Bronchial epithelial cell (primary cell): ENCODE measurements around the gene WDR86. TPM values are rescaled to one million over a fixed set of nuclear protein-coding genes. Genes with fewer than 3 reads are reported as not detected.

Experiments
- DNase-seq: peaks from one replicate; pipeline ENCODE4 v3.0.0-alpha.2; 2010; ENCODE audit warnings: low read depth
- FAIRE-seq: peaks from 2 replicates; lab custom pipeline; 2011; peaks lifted over from hg19 to GRCh38; lab: Jason Lieb, UNC
- H3K27me3 ChIP-seq: 2 replicates; pipeline ENCODE4 v1.5.1; 2011; ENCODE audit warnings: low read length; ENCODE audit not compliant: control insufficient read depth, insufficient read depth
- H3K36me3 ChIP-seq: 2 replicates; pipeline ENCODE4 v1.5.1; 2011; ENCODE audit warnings: low read length; ENCODE audit not compliant: control insufficient read depth, insufficient read depth
- H3K4me3 ChIP-seq: 2 replicates; pipeline ENCODE4 v1.5.1; 2011; ENCODE audit warnings: mild to moderate bottlenecking, low read depth, low read length, control low read depth
- total RNA-seq: library from RNA; depleted of rRNA; stranded (reverse); fragments of >200 nt; gene quantifications from 2 replicates; pipeline ENCODE4 v1.2.1, GENCODE V29; 2014
- TF ChIP-seq, protein P1 (sequence below): IDR thresholded peaks from 2 replicates; pipeline ENCODE4 v1.5.1; 2011; ENCODE audit warnings: mild to moderate bottlenecking, moderate library complexity, low read length, control low read depth, inconsistent platforms; ENCODE audit not compliant: insufficient read depth, severe bottlenecking

WDR86 gene
- total RNA-seq, 1 donor from 2014 or later = 0.79 TPM

DNA sequence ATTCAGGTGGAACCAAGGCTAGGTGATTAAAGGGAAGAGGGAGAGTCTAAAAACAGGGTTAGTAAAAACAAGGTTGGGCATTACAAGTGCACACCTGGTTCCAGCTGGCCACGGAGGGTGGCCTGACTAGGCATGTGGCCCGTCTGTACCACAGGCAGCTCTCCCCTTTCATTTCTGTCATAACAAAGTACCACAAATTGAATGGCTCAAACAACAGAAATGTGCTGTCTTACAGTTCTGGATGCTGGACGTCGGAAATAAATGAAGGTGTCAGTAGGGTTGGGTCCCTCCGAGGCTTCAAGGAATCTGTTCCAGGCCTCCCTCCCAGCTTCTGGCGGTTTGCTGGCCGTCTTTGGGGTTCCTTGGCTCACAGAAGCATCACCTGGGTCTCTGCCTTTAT, 13.4 kb upstream of the WDR86 start:
- Histone ChIP-seq H3K4me3 (no peak overlapping the region), H3K27me3 (peaks cover 3% of the 10 kb centered on the region), H3K36me3 (no peaks in the 10 kb centered on the region)
- TF ChIP-seq, protein P1, sequence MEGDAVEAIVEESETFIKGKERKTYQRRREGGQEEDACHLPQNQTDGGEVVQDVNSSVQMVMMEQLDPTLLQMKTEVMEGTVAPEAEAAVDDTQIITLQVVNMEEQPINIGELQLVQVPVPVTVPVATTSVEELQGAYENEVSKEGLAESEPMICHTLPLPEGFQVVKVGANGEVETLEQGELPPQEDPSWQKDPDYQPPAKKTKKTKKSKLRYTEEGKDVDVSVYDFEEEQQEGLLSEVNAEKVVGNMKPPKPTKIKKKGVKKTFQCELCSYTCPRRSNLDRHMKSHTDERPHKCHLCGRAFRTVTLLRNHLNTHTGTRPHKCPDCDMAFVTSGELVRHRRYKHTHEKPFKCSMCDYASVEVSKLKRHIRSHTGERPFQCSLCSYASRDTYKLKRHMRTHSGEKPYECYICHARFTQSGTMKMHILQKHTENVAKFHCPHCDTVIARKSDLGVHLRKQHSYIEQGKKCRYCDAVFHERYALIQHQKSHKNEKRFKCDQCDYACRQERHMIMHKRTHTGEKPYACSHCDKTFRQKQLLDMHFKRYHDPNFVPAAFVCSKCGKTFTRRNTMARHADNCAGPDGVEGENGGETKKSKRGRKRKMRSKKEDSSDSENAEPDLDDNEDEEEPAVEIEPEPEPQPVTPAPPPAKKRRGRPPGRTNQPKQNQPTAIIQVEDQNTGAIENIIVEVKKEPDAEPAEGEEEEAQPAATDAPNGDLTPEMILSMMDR = no peak
- no peak for FAIRE-seq
- DNase-seq = no peak

DNA sequence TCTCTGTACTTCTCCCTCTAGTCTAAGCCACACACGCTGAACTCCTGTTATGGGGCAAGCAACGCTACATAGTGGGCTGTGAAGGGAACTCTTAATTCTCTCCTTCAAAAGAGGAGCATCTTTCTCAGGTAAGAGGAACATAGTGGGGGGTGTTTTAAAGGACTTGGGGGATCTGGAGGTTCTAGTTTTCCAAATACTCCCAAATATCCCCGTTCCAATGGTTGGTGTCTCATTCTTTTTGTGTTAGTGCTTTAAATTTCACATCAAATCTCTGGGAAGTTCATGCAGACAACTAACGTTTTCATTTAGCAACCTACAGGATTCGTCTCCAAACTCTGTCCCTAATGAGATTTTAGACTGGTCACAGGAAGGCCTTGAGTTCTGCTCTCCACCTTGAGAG, 12.4 kb upstream of the WDR86 start:
- no peak for DNase-seq
- no peak for FAIRE-seq
- Histone ChIP-seq H3K4me3 (no peak overlapping the region), H3K27me3 (peaks cover 3% of the 10 kb centered on the region), H3K36me3 (no peaks in the 10 kb centered on the region)
- TF ChIP-seq, protein P1 = no peak

DNA sequence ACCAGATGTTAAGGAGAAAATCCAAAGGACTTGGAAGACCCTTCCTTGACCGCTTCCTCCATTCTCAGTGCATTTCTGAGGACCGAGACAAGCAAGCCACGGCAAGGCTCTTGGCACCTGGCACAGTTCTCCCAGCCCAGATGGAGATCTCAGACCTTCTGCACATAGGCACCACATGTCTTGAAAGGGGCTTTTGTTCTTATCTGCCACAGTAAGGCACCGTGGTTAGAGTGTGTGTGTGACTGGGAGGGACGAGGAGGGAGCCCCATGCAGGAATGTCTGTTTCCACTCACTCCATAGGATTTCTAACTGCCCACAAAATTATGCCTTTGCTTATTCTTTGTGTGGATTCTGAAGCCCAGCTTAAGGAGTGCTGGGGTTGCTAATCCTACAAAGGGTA, 10.3 kb upstream of the WDR86 start:
- TF ChIP-seq, protein P1 = no peak
- peaks cover 3% of the 10 kb centered on the region for H3K27me3 ChIP-seq
- DNase-seq (no peak), FAIRE-seq (no peak)
- H3K4me3 ChIP-seq = no peak overlapping the region
- H3K36me3 ChIP-seq = no peaks in the 10 kb centered on the region

DNA sequence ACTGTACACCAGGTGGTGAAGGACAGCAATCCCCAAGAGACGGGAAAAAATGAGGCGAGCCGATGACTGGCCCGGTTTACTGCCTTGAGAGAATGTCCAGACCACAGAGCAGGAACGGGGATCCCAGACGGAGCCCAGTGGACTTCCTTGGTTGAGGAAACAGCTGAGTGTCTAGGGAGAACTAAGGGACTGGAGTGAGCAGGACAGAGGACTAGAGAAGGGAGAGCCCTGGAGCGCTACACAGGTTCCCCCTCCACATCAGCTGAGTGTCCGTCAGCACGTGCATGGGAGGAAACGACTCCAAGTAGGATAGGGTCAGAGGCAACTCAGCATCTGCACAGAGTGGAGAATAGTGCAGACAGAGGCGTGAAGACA, 7.1 kb upstream of the WDR86 start:
- FAIRE-seq (no peak), DNase-seq (no peak)
- Histone ChIP-seq H3K4me3 (no peak overlapping the region), H3K36me3 (no peaks in the 10 kb centered on the region), H3K27me3 (peaks cover 6% of the 10 kb centered on the region)
- TF ChIP-seq, protein P1 = no peak

DNA sequence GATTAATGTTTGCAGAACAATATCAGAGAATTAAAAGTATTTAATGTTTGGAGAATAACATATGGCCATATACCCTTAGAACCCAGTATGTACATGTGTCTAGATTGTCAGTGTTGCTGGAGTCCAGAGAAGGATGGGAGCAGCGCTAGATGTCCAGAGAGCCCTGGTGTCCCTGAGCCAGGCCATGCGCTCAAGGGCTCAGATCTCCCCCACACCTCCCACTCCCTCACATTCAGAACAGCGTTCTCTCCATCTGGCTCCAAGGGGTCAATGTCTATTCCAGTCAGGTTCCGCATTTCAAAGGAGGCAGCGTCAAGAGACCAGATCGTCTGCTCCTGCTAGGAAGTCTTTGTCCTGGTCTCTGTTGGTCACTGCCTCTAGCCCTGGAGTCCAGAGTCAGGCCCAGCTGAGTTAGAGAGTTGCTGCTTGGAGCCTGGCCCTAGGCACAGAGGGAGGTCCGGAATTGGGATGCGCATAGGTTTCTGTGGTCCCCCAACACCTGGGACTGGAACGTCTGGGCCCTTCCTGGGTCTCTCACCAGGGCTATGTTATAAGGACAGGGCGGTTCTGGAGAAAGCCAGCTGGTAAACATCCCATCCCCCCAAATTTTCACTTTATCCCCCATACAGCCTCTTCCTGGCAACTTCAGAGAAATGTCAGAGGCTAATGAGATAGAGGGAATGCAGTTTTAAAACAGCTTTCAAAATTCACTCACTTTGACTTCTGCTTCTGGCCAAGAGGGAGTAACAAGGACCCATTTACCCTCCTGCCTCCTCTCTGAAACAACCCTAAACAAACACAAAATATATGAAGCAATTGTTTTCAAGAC, 6.5 kb upstream of the WDR86 start:
- Histone ChIP-seq H3K4me3 (no peak overlapping the region), H3K36me3 (no peaks in the 10 kb centered on the region), H3K27me3 (peaks cover 10% of the 10 kb centered on the region)
- no peak for FAIRE-seq
- TF ChIP-seq, protein P1 = no peak
- no peak for DNase-seq
